Ramos (cell line): ENCODE results near the gene TBC1D3L.
"Not testable (repeated sequence)": the region's sequence is repeated elsewhere in the genome, so short reads cannot be mapped to it uniquely, and the experiment has no call there.

Source experiments
- in situ Hi-C: fragments of 300-500 bp; cut with MboI; formaldehyde crosslinking; loops from one replicate; pipeline ENCODE4 v1.14.3; 2022; ENCODE audit warnings: low sequenced_read_pairs; ENCODE audit not compliant: unreplicated experiment

The TBC1D3L gene

DNA sequence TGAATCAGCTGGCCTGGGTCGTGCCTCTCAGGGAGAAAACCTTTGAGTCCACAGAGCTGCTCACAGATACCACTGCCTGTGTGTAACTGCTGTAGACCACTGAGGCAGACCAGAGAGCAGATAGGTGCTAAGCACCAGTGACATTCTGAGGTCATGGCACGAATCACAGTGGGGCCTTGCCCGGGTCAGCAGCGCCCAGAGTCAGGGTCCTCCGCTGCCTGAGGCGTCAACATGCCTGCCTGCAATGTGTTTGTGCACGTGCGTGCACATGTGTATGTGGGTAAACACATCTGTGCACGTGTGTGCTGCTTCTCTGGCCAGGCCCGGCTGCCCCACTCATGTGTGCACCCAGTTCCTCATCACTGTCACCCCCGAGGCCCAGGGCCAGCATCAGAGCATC lies at the start of gene TBC1D3L:
TSS of gene TBC1D3L (minus strand) at position 101 of the 400 bp plus-strand sequence. CDS start 1,540 bp downstream, outside the sequence.
- in situ Hi-C loops, result not testable (repeated sequence)

DNA sequence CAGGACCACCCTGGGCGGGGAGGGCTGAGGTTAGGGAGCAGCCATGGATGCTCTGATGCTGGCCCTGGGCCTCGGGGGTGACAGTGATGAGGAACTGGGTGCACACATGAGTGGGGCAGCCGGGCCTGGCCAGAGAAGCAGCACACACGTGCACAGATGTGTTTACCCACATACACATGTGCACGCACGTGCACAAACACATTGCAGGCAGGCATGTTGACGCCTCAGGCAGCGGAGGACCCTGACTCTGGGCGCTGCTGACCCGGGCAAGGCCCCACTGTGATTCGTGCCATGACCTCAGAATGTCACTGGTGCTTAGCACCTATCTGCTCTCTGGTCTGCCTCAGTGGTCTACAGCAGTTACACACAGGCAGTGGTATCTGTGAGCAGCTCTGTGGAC lies 14.8 kb upstream of the TBC1D3L start, which contains the start of gene TBC1D3D:
TSS of gene TBC1D3D (plus strand) at position 301 of the 400 bp plus-strand sequence. CDS start 1,585 bp downstream, outside the sequence.
- in situ Hi-C loops, result not testable (repeated sequence)
